RWPE1 (cell line): ENCODE data around the gene ADGRF4.

Experiments
- CTCF ChIA-PET: fragments of 350-600 bp; sonication (Branson Sonifier 250); formaldehyde crosslinking; extraction: SDS; loops from one replicate; lab custom pipeline; 2021; lab: Yijun Ruan, JAX
- POLR2A ChIA-PET: fragments of 400-600 bp; formaldehyde crosslinking; extraction: SDS; loops from one replicate; lab custom pipeline; 2020; ENCODE audit warnings: antibody characterized with exemption; ENCODE audit not compliant: low non-redundant PET; lab: Yijun Ruan, JAX
- DNase-seq: peaks from one replicate; pipeline ENCODE4 v3.0.0; 2012; ENCODE audit warnings: low spot score
- H3K27ac ChIP-seq: fragments of 450-650 bp; 2 replicates; pipeline ENCODE4 v1.5.1; 2017
- CTCF ChIP-seq: fragments of 450-650 bp; conservative IDR thresholded peaks from 2 replicates; pipeline ENCODE4 v1.5.1; 2017; ENCODE audit warnings: low read depth, mild to moderate bottlenecking

The ADGRF4 gene

GRCh38 chr6:47698342-47698787 lies at the start of gene ADGRF4:
TSS of gene ADGRF4 (plus strand) at chr6:47698580. CDS start at chr6:47707246, 8,666 bp downstream.
- ChIA-PET POLR2A (no interaction called here), CTCF (interaction anchor here (1.4 kb wide), 1 partner anchor 67 kb away, joined by 5 read pairs; no protein-coding TSS in a partner anchor)
- H3K27ac ChIP-seq = peak within 1 kb of the TSS; percentile 90
- no peak for TF ChIP-seq CTCF
- peak; percentile 84 for DNase-seq

- H3K27ac ChIP-seq = no peak overlapping the region
- no peak for TF ChIP-seq CTCF
- DNase-seq = no peak
- ChIA-PET CTCF (no interaction called here), POLR2A (no interaction called here)
These were observed 47.6 kb upstream of the ADGRF4 start for GRCh38 chr6:47650553-47651432.

- ChIA-PET POLR2A (no interaction called here), CTCF (no interaction called here)
- no peak for TF ChIP-seq CTCF
- H3K27ac ChIP-seq = no peak overlapping the region
- DNase-seq = peak; percentile 76
These were observed 46.9 kb upstream of the ADGRF4 start for GRCh38 chr6:47651505-47651944.

- POLR2A ChIA-PET = no interaction called here
- CTCF ChIA-PET = no interaction called here
- no peak overlapping the region for H3K27ac ChIP-seq
- DNase-seq = no peak
- TF ChIP-seq CTCF = no peak
These were observed 44.7 kb upstream of the ADGRF4 start for GRCh38 chr6:47653706-47654105.

GRCh38 chr6:47654255-47654654 lies 44.1 kb upstream of the ADGRF4 start:
- no peak for DNase-seq
- H3K27ac ChIP-seq = no peak overlapping the region
- CTCF ChIA-PET = no interaction called here
- TF ChIP-seq CTCF = no peak
- POLR2A ChIA-PET = no interaction called here

- CTCF ChIA-PET = interaction anchor here (0.6 to 1.0 kb wide), 2 partner anchors 132 to 274 kb away, joined by 3 to 6 read pairs; no protein-coding TSS in a partner anchor
- POLR2A ChIA-PET = no interaction called here
- DNase-seq = peak; percentile 64
- TF ChIP-seq CTCF = no peak
- peak overlapping the region; percentile 55 for H3K27ac ChIP-seq
These were observed 42.4 kb upstream of the ADGRF4 start for GRCh38 chr6:47655719-47656595.
